Aortic smooth muscle cell (primary cell): ENCODE measurements around the gene CLEC11A. TPM values are rescaled to one million over a fixed set of nuclear protein-coding genes. Genes with fewer than 3 reads are reported as not detected.

Experiments
- total RNA-seq: library from RNA; depleted of rRNA; stranded (reverse); fragments of >200 nt; gene quantifications from 2 replicates; pipeline ENCODE4 v1.2.3, GENCODE V29; 2014

Gene CLEC11A, protein sequence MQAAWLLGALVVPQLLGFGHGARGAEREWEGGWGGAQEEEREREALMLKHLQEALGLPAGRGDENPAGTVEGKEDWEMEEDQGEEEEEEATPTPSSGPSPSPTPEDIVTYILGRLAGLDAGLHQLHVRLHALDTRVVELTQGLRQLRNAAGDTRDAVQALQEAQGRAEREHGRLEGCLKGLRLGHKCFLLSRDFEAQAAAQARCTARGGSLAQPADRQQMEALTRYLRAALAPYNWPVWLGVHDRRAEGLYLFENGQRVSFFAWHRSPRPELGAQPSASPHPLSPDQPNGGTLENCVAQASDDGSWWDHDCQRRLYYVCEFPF
- 26.0 and 68.1 TPM in 2 replicates for total RNA-seq

DNA sequence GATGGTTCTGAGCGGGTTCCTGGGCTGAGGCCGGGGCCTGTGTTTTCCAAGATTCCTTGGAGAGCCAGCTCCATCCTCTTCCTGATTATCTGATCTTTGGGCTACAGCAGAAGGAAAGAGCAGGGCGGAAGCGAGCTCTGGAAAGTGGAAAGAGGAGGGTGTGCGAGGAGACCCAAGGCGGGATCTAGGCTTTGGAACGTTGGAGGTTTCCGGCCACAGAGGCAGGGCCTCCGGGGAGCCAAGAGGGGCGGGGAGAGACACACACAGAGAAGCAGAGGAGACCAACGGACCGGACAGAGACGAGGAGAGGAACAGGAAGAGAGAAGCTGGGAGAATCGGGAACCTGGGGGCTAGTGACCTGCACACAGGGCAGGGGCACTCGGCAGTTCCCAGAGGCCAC is at the start of gene CLEC11A:
CLEC11A (plus strand) TSS at position 296 of the 400 bp plus-strand sequence. CDS start 162 bp downstream, outside the sequence.

DNA sequence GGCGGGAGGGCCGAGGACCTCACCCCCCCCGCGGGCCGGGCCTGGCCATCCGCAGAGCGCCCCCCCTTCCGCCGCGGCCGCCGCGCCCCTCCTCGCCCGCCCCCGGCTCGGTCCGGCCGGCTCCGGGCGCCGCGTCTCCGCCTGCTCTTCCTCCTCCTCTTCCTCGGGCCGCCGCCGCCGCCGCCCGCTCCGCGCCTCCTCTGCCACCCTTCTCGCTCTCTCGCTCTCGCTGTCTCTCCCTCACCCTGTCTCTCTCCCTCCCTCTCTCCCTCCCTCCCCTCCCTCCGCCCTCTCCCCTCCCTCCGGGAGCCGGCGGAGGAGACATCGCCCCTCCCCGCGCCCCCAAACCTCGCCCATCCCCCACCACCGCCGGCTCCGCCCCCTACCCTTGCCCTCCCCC is 3.6 kb upstream of the CLEC11A start, which contains the start of gene SHANK1:
SHANK1 (minus strand) TSS at position 237 of the 400 bp plus-strand sequence. CDS start 2,883 bp downstream, outside the sequence.

DNA sequence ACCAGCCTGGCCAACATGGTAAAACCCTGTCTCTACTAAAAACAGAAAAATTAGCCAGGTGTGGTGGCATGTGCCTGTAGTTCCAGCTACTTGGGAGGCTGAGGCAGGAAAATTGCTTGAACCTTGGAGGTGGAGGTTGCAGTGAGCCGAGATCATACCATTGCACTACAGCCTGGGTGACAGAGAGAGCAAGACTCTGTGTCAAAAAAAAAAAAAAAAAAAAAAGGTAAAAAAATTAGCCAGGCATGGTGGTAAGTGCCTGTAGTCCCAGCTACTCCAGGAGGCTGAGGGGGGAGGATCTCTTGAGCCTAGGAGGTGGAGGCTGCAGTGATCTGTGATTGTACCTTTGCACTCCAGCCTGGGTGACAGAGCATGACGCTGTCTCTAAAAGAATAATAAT is 47.0 kb downstream of the CLEC11A start, which contains the start of gene GPR32:
GPR32 (plus strand) TSS at position 301 of the 400 bp plus-strand sequence. CDS start 137 bp downstream, outside the sequence.

Other genes with a start within 250 kb of the CLEC11A start
- gene EMC10, start 246.9 kb upstream of the CLEC11A start, total RNA-seq: 45.0 and 55.3 TPM in 2 replicates
- gene GARIN5A, start 246.5 kb upstream of the CLEC11A start, total RNA-seq: 0.26 TPM in 1 of 2 replicates, not detected in the other
- 35.8 and 38.0 TPM in 2 replicates for gene JOSD2, start 212.2 kb upstream of the CLEC11A start, total RNA-seq
- gene ASPDH, start 209.5 kb upstream of the CLEC11A start, total RNA-seq: not detected in 2 replicates
- gene LRRC4B, start 154.9 kb upstream of the CLEC11A start, total RNA-seq: under 0.01 and 0.12 TPM in 2 replicates
- gene SYT3, start 83.5 kb upstream of the CLEC11A start, total RNA-seq: 0.12 and 0.13 TPM in 2 replicates
- gene C19orf81, start 73.9 kb upstream of the CLEC11A start, total RNA-seq: 0.53 and 0.62 TPM in 2 replicates
- 2.1 and 5.7 TPM in 2 replicates for gene SHANK1, start 3.6 kb upstream of the CLEC11A start, total RNA-seq
- gene GPR32, start 47.1 kb downstream of the CLEC11A start, total RNA-seq: not detected in 2 replicates
- gene ACP4, start 67.1 kb downstream of the CLEC11A start, total RNA-seq: not detected in 2 replicates
- gene KLK1, start 100.4 kb downstream of the CLEC11A start, total RNA-seq: not detected in 2 replicates
- not detected in 2 replicates for gene KLK15, start 110.2 kb downstream of the CLEC11A start, total RNA-seq
- gene KLK3, start 131.6 kb downstream of the CLEC11A start, total RNA-seq: not detected in 2 replicates
- gene KLK2, start 150.1 kb downstream of the CLEC11A start, total RNA-seq: not detected in 2 replicates
- gene KLK4, start 188.0 kb downstream of the CLEC11A start, total RNA-seq: not detected in 2 replicates
- not detected in 2 replicates for gene KLK5, start 229.7 kb downstream of the CLEC11A start, total RNA-seq
- gene KLK6, start 246.2 kb downstream of the CLEC11A start, total RNA-seq: not detected in 2 replicates